ENCODE results near the gene MAP3K13. TPM values are rescaled to one million over a fixed set of nuclear protein-coding genes. Genes with fewer than 3 reads are reported as not detected.
"Not testable (repeated sequence)": the region's sequence is repeated elsewhere in the genome, so short reads cannot be mapped to it uniquely, and the experiment has no call there.

Gene MAP3K13
- total and polyA plus RNA-seq, 12 donors, result 30.1 to 66.0 (median 46.4) TPM

- intact Hi-C loops (cut with DNase I), result no loop called here
- Histone ChIP-seq H3K27me3 (no peaks in the 10 kb centered on the region), H3K27ac (no peak overlapping the region), H3K4me3 (no peak overlapping the region), H3K36me3 (replicated peaks in 1 of 2) (peaks cover 0 to 7% of the 10 kb centered on the region in 2 donors), H3K9me3 (replicated peaks in 1 of 3) (no peaks in the 10 kb centered on the region), H3K4me1 (replicated peaks in 1 of 2) (no peaks in the 10 kb centered on the region)
- TF ChIP-seq CTCF (IDR thresholded peaks at IDR 0.05) (no peak), POLR2A (IDR thresholded peaks at IDR 0.05) (no peak)
- no peak for DNase-seq
These were observed 85.2 kb downstream of the MAP3K13 start for GRCh38 chr3:185448107-185448506.

GRCh38 chr3:185451432-185451831 lies 88.5 kb downstream of the MAP3K13 start:
- H3K27ac ChIP-seq; H3K4me1 ChIP-seq (replicated peaks in 1 of 2); H3K4me3 ChIP-seq; DNase-seq; intact Hi-C loops (cut with DNase I); H3K27me3 ChIP-seq; H3K9me3 ChIP-seq (replicated peaks in 1 of 3); H3K36me3 ChIP-seq (replicated peaks in 1 of 2): not testable (repeated sequence)
- WGBS, 4 donors, result 95 to 97% (median 96%) methylated on average over 8 of the region's 8 CpGs

- no peaks in the 10 kb centered on the region for H3K9me3 ChIP-seq (replicated peaks in 1 of 3)
- intact Hi-C loops (cut with DNase I), result no loop called here
- H3K27me3 ChIP-seq, result no peaks in the 10 kb centered on the region
- TF ChIP-seq CTCF (IDR thresholded peaks at IDR 0.05) (no peak), POLR2A (IDR thresholded peaks at IDR 0.05) (no peak)
- no peaks in the 10 kb centered on the region for H3K4me1 ChIP-seq (replicated peaks in 1 of 2)
- H3K4me3 ChIP-seq, result no peak overlapping the region
- peaks cover 0 to 2% of the 10 kb centered on the region in 2 donors for H3K36me3 ChIP-seq (replicated peaks in 1 of 2)
- no peak for DNase-seq
- no peak overlapping the region for H3K27ac ChIP-seq
- 78 to 85% (median 79%) methylated on average over 2 of the region's 2 CpGs for WGBS, 4 donors
These were observed 94.4 kb downstream of the MAP3K13 start for GRCh38 chr3:185457376-185457775.

GRCh38 chr3:185460309-185460708 lies 97.4 kb downstream of the MAP3K13 start:
- Histone ChIP-seq H3K4me3 (no peak overlapping the region), H3K27me3 (no peaks in the 10 kb centered on the region), H3K36me3 (replicated peaks in 1 of 2) (peaks cover 0 to 10% of the 10 kb centered on the region in 2 donors), H3K9me3 (replicated peaks in 1 of 3) (no peaks in the 10 kb centered on the region), H3K27ac (no peak overlapping the region), H3K4me1 (replicated peaks in 1 of 2) (no peaks in the 10 kb centered on the region)
- intact Hi-C loops (cut with DNase I), result no loop called here
- TF ChIP-seq CTCF (IDR thresholded peaks at IDR 0.05) (no peak), POLR2A (IDR thresholded peaks at IDR 0.05) (no peak)
- 69 to 78% (median 78%) methylated on average over 5 of the region's 5 CpGs for WGBS, 4 donors
- DNase-seq, result no peak

GRCh38 chr3:185460719-185461350 lies 97.9 kb downstream of the MAP3K13 start:
- Histone ChIP-seq H3K36me3 (replicated peaks in 1 of 2) (peaks cover 0 to 12% of the 10 kb centered on the region in 2 donors), H3K27ac (no peak overlapping the region), H3K4me3 (no peak overlapping the region), H3K9me3 (replicated peaks in 1 of 3) (no peaks in the 10 kb centered on the region), H3K4me1 (replicated peaks in 1 of 2) (no peaks in the 10 kb centered on the region), H3K27me3 (no peaks in the 10 kb centered on the region)
- 59 to 66% (median 62%) methylated on average over 6 of the region's 6 CpGs for WGBS, 4 donors
- DNase-seq, result no peak
- intact Hi-C loops (cut with DNase I), result no loop called here
- TF ChIP-seq POLR2A (IDR thresholded peaks at IDR 0.05) (no peak), CTCF (IDR thresholded peaks at IDR 0.05) (peak; percentile 15 to 50 (median 48))

All from adrenal gland (tissue), 12 donors.